Right lobe of liver (tissue), 4 donors: ENCODE data around the gene PIF1.

Experiments used
- CTCF ChIP-seq, 4 donors: fragments of 200-600 bp in 3 of 4; fragments of 450-650 bp in 1 of 4; IDR thresholded peaks; one replicate each; pipeline versions ENCODE4 v1.5.1 to v1.8.0; 2016 to 2022; ENCODE audit warnings: antibody characterized with exemption in 4 of 4, mild to moderate bottlenecking in 2 of 4
- POLR2A ChIP-seq: fragments of 450-650 bp; IDR thresholded peaks from one replicate; pipeline ENCODE4 v1.6.1; 2017; ENCODE audit warnings: antibody characterized with exemption, mild to moderate bottlenecking
- donor health status: DM: no; HTN: no; CAD: no.
- donor health status: DM: no; HTN: no; CAD: no.
- donor health status: DM: no; HTN: yes; CAD: no.

GRCh38 chr15:64783796-64784195 lies 41.7 kb downstream of the PIF1 start:
- TF ChIP-seq CTCF (IDR thresholded peaks at IDR 0.05) (no peak), POLR2A (no peak)
